GM23338 (cell line): ENCODE results near the gene MROH2A.

Experiments
- CREB1 ChIP-seq: fragments of 250-450 bp; sonication (Bioruptor Pico); IDR thresholded peaks from 2 replicates; pipeline ENCODE4 v1.5.0; 2020; ENCODE audit warnings: low read depth, mild to moderate bottlenecking, moderate library complexity
- EZH2 ChIP-seq: fragments of 200-600 bp; sonication (generic); IDR thresholded peaks from one replicate; pipeline ENCODE4 v1.8.0; 2017; ENCODE audit warnings: antibody characterized with exemption, mild to moderate bottlenecking, low read depth; ENCODE audit not compliant: unreplicated experiment
- EZH2phosphoT487 ChIP-seq: fragments of 200-600 bp; sonication (generic); IDR thresholded peaks from one replicate; pipeline ENCODE4 v1.8.1; 2018; ENCODE audit warnings: antibody characterized with exemption; ENCODE audit not compliant: unreplicated experiment
- JUNB ChIP-seq: IDR thresholded peaks from one replicate; pipeline ENCODE4 v1.6.1; 2016; ENCODE audit warnings: antibody characterized with exemption; ENCODE audit not compliant: unreplicated experiment
- NANOG ChIP-seq: IDR thresholded peaks from 2 replicates; pipeline ENCODE4 v1.6.1; 2016; ENCODE audit warnings: antibody characterized with exemption, borderline replicate concordance
- POLR2AphosphoS5 ChIP-seq: IDR thresholded peaks from 2 replicates; pipeline ENCODE4 v1.6.1; 2016; ENCODE audit warnings: antibody characterized with exemption, low read depth
- STAT1 ChIP-seq: IDR thresholded peaks from one replicate; pipeline ENCODE4 v1.6.1; 2016; ENCODE audit warnings: antibody characterized with exemption; ENCODE audit not compliant: unreplicated experiment
- TF ChIP-seq, protein P1 (sequence below), 2 experiments: fragments of 200-600 bp in 1 of 2; sonication (generic) in 1 of 2; conservative IDR thresholded peaks; 2 replicates each; pipeline versions ENCODE4 v1.5.1 to v1.6.1; 2016 to 2017; ENCODE audit warnings: antibody characterized with exemption in 2 of 2, low read depth in 2 of 2, mild to moderate bottlenecking in 2 of 2, moderate library complexity in 1 of 2
- TF ChIP-seq, protein P2 (sequence below): IDR thresholded peaks from 2 replicates; pipeline ENCODE4 v1.6.1; 2016; ENCODE audit warnings: antibody characterized with exemption
- TF ChIP-seq, protein P3 (sequence below): IDR thresholded peaks from one replicate; pipeline ENCODE4 v1.6.1; 2018; ENCODE audit warnings: antibody characterized with exemption; ENCODE audit not compliant: unreplicated experiment

- TF ChIP-seq, protein P1, sequence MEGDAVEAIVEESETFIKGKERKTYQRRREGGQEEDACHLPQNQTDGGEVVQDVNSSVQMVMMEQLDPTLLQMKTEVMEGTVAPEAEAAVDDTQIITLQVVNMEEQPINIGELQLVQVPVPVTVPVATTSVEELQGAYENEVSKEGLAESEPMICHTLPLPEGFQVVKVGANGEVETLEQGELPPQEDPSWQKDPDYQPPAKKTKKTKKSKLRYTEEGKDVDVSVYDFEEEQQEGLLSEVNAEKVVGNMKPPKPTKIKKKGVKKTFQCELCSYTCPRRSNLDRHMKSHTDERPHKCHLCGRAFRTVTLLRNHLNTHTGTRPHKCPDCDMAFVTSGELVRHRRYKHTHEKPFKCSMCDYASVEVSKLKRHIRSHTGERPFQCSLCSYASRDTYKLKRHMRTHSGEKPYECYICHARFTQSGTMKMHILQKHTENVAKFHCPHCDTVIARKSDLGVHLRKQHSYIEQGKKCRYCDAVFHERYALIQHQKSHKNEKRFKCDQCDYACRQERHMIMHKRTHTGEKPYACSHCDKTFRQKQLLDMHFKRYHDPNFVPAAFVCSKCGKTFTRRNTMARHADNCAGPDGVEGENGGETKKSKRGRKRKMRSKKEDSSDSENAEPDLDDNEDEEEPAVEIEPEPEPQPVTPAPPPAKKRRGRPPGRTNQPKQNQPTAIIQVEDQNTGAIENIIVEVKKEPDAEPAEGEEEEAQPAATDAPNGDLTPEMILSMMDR (conservative IDR thresholded peaks at IDR 0.05; ENCODE audit: low read depth in 2 of 2), result no peak
- TF ChIP-seq, protein P2, sequence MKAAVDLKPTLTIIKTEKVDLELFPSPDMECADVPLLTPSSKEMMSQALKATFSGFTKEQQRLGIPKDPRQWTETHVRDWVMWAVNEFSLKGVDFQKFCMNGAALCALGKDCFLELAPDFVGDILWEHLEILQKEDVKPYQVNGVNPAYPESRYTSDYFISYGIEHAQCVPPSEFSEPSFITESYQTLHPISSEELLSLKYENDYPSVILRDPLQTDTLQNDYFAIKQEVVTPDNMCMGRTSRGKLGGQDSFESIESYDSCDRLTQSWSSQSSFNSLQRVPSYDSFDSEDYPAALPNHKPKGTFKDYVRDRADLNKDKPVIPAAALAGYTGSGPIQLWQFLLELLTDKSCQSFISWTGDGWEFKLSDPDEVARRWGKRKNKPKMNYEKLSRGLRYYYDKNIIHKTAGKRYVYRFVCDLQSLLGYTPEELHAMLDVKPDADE, result no peak
- TF ChIP-seq EZH2 (no peak), EZH2phosphoT487 (no peak), JUNB (no peak), STAT1 (no peak), POLR2AphosphoS5 (no peak), NANOG (no peak), CREB1 (CRISPR knock-in tag) (no peak)
- TF ChIP-seq, protein P3, sequence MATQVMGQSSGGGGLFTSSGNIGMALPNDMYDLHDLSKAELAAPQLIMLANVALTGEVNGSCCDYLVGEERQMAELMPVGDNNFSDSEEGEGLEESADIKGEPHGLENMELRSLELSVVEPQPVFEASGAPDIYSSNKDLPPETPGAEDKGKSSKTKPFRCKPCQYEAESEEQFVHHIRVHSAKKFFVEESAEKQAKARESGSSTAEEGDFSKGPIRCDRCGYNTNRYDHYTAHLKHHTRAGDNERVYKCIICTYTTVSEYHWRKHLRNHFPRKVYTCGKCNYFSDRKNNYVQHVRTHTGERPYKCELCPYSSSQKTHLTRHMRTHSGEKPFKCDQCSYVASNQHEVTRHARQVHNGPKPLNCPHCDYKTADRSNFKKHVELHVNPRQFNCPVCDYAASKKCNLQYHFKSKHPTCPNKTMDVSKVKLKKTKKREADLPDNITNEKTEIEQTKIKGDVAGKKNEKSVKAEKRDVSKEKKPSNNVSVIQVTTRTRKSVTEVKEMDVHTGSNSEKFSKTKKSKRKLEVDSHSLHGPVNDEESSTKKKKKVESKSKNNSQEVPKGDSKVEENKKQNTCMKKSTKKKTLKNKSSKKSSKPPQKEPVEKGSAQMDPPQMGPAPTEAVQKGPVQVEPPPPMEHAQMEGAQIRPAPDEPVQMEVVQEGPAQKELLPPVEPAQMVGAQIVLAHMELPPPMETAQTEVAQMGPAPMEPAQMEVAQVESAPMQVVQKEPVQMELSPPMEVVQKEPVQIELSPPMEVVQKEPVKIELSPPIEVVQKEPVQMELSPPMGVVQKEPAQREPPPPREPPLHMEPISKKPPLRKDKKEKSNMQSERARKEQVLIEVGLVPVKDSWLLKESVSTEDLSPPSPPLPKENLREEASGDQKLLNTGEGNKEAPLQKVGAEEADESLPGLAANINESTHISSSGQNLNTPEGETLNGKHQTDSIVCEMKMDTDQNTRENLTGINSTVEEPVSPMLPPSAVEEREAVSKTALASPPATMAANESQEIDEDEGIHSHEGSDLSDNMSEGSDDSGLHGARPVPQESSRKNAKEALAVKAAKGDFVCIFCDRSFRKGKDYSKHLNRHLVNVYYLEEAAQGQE, result no peak
These were observed 5.5 kb upstream of the MROH2A start for GRCh38 chr2:233772583-233772982.
